GM10248 (cell line): ENCODE data around the gene THBD.
"Not testable (repeated sequence)": the region's sequence is repeated elsewhere in the genome, so short reads cannot be mapped to it uniquely, and the experiment has no call there.

Source experiments
- CTCF ChIA-PET: fragments of 300-600 bp; sonication (Branson Sonifier 250); formaldehyde crosslinking; extraction: SDS; loops from one replicate; lab custom pipeline; 2021; ENCODE audit warnings: antibody characterized with exemption; lab: Yijun Ruan, JAX
- POLR2A ChIA-PET: fragments of 350-650 bp; sonication (Branson Sonifier 250); formaldehyde crosslinking; extraction: SDS; loops from one replicate; lab custom pipeline; 2020; ENCODE audit warnings: antibody characterized with exemption; lab: Yijun Ruan, JAX
- DNase-seq: peaks from one replicate; pipeline ENCODE4 v3.0.0; 2012; ENCODE audit errors: extremely low spot score
- CTCF ChIP-seq: IDR thresholded peaks from 2 replicates; pipeline ENCODE4 v1.5.1; 2012; ENCODE audit warnings: mild to moderate bottlenecking, low read depth; ENCODE audit errors: extremely low read depth, missing control alignments, control extremely low read depth

Gene THBD

GRCh38 chr20:23029324-23029723 lies 20.1 kb downstream of the THBD start:
- POLR2A ChIA-PET, result interaction anchor here (0.6 kb wide), 1 partner anchor 622 kb away, joined by 4 read pairs; no protein-coding TSS in a partner anchor
- DNase-seq, result no peak
- TF ChIP-seq CTCF, result no peak
- CTCF ChIA-PET, result no interaction called here

GRCh38 chr20:23028392-23028791 lies 21.1 kb downstream of the THBD start:
- CTCF ChIA-PET, result no interaction called here
- POLR2A ChIA-PET, result no interaction called here
- DNase-seq, result no peak
- no peak for TF ChIP-seq CTCF

- DNase-seq, result no peak
- TF ChIP-seq CTCF, result no peak
- ChIA-PET POLR2A (no interaction called here), CTCF (interaction anchor here (0.8 kb wide), 1 partner anchor 24 kb away, joined by 3 read pairs; no protein-coding TSS in a partner anchor)
Observed at GRCh38 chr20:23027721-23028120, 21.8 kb downstream of the THBD start.

GRCh38 chr20:23025503-23025902 lies 24.0 kb downstream of the THBD start:
- DNase-seq, POLR2A ChIA-PET, CTCF ChIA-PET: not testable (repeated sequence)

GRCh38 chr20:23024701-23025100 lies 24.8 kb downstream of the THBD start:
- TF ChIP-seq CTCF, result no peak
- CTCF ChIA-PET, result no interaction called here
- no peak for DNase-seq
- POLR2A ChIA-PET, result no interaction called here

- ChIA-PET CTCF (no interaction called here), POLR2A (no interaction called here)
- DNase-seq, result no peak
- TF ChIP-seq CTCF, result no peak
Observed at GRCh38 chr20:23023621-23024177, 25.8 kb downstream of the THBD start.

GRCh38 chr20:23022849-23023248 lies 26.6 kb downstream of the THBD start:
- CTCF ChIA-PET, result no interaction called here
- no peak for DNase-seq
- POLR2A ChIA-PET, result no interaction called here
- no peak for TF ChIP-seq CTCF
